SK-N-MC (cell line): ENCODE data around the gene TECR.

ENCODE experiments used
- EZH2 ChIP-seq: fragments of 200-600 bp; sonication (generic); IDR thresholded peaks from one replicate; pipeline ENCODE4 v1.6.1; 2017; ENCODE audit warnings: antibody characterized with exemption
- FOXP2 ChIP-seq: optimal IDR thresholded peaks from 2 replicates; pipeline ENCODE3; 2011; ENCODE audit warnings: mild to moderate bottlenecking, moderate library complexity; ENCODE audit not compliant: insufficient read depth; ENCODE audit errors: extremely low read length, control extremely low read depth
- POLR2AphosphoS5 ChIP-seq: IDR thresholded peaks from 2 replicates; pipeline ENCODE4 v1.6.1; 2012; ENCODE audit warnings: mild to moderate bottlenecking, low read depth, low read length, borderline replicate concordance

- no peak for TF ChIP-seq EZH2
- TF ChIP-seq POLR2AphosphoS5, result no peak
- no peak for TF ChIP-seq FOXP2
Measured at GRCh38 chr19:14567079-14567478, 37.7 kb downstream of the TECR start.
